SKM-1 treated with dmso at 0.1 percent for 144 hours (cell line): ENCODE data around the gene SLC51B.
A peak's percentile ranks its signal among the peaks of the same experiment; 100 is the strongest.
"Not testable (repeated sequence)": the region's sequence is repeated elsewhere in the genome, so short reads cannot be mapped to it uniquely, and the experiment has no call there.

Experiments
- DNase-seq: peaks from one replicate; lab custom pipeline; 2025; ENCODE audit not compliant: unreplicated experiment; lab: John Stamatoyannopoulos, UW

Gene SLC51B

GRCh38 chr15:65082303-65082953 lies 37.2 kb downstream of the SLC51B start:
- DNase-seq, result no peak

DNA sequence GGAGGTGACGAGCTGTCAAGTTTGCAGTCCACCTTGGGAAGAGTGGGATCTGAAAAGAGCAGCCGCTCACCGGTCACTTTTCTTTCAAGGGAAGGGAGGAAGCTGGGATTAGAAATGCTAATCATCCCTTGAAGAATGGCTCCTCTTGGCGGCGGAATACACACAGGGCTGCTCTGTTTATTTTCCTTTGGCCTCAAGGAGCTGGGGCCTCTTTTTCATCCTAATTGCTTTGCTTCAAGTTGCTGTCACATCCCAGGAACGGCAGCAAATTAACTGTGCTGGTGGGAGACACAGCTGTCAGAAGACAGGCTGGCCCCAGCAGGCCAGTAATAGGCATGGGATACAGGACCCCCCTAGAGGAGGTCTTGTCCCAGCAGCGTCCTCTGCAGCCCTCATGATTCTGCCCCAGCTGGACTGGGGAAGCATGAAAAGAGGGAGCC lies 38.1 kb downstream of the SLC51B start:
- DNase-seq, result no peak

- DNase-seq, result no peak
Observed at GRCh38 chr15:65084500-65085206, 39.5 kb downstream of the SLC51B start.

- no peak for DNase-seq
Observed at GRCh38 chr15:65085207-65085753, 40.1 kb downstream of the SLC51B start.

DNA sequence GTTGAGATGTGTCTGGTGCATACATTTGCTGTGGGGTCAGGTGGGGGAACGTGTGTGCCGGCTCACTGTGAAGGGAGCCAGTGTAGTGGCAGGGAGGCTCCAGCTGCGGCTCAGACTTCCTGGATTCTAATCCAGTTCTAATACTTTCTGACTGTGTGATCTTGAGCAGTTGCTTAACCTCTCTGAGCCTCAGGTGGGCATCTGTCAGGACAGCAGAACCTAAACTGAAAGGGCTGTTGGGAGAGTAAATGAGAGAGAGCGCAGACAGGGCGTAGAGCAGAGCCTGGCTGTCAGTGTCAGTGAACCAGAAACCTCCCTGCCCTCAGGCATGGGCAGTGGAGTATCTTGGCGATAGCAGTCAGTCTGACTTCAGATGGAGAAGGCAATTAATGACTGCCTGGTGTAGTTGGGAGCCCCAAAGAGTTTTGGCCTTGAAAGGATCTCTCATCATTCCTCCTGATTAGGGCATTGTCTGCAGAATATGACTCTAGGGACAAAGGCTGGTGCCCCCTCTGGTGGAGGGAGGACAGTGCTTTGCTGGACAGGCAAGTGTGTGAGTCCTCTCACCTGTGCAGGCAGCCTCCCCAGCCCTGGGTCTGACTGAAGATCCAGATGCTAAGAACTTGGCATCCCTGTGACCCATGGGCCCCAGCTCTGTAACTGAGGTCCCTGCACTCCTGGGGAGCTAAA lies 40.9 kb downstream of the SLC51B start:
- DNase-seq, result peak; percentile 11

DNA sequence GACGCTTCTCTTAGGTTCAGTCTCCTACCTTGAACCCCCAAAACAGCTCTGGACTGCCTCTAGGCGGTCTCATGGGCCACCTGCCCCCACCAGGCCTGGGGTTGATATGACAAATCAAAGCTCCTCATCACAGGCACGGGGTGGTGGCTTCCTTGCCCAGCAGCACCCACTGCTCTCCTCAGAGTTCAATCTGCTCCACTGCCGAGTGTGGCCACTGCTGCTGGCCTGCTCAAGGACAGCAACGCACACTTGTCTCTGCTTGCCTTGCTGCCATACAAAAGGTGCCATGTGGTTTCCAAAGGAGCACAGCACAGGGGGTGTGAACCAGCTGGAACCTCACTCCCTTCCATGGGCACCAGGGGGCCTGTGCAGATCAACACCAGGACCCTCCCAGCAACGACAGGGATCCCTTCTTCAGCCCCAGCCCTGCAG lies 41.5 kb downstream of the SLC51B start:
- DNase-seq, result no peak

DNA sequence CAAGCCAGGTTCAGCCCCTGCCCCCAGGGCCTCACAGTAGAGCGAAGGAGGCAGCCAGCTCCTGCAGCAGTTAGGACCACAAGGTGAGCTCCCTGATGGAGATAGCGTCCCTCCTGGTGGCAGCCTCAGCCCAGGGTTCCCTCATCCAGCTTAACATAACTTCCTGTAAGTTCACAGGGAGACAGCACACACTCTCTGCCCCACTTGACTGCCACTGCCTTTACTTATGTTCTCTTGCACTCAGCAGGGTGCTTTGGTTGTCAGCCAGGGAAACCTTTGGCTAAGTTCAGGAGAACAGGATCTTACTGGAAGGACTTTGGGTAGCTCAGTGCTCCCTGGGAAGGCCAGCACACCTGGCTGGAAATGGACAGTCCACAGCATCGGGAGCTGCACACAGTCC lies 42.2 kb downstream of the SLC51B start:
- DNase-seq, result no peak

- no peak for DNase-seq
Observed at GRCh38 chr15:65087873-65088642, 42.9 kb downstream of the SLC51B start.

DNA sequence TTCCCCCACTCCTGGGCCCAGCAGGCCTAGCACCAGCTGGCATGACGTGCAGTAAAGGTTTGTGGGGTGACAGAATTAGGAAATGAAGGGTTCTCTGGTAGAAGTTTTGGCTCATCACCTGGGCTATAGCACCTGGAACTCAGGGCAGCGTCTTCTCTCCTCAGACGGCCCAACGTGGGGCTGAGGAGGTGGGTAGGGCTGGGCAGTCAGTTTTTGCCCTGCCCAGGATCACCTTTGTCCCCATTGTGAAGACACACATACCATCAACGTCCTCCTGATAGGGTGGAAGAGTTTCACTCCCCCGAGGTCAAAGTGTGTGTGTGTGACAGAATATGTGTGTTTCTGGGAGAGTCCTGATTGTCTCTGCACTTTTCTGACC lies 43.4 kb downstream of the SLC51B start:
- no peak for DNase-seq

DNA sequence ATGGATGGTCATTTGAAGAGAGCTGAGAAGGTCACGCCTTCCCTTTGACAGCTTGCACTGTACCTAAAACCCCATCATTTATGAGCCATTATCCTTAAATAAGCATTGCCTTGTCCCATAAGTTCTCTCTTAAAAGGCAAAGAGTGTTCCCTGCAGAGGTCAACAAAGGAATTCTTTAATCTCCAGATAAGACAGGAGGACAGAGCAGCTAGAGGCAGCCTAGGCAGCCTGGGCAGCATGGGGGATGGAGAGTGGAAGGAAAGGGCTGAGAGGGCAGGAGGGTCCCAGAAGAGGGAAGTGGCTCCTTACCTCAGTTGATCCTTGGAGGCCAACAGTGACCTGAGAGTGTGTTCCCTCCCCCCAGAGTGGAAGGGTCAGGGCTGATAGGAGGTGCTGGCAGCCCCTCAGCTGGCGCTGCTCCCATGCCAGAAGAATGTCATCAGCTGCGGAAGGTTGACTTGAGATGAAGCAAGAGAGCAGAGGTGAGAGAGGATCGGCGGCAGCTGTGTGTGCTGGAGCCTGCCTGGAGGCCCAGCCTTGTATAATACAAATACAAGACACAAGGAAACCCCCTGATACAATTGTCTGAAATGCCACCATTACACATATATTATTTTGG lies 44.1 kb downstream of the SLC51B start:
- no peak for DNase-seq

GRCh38 chr15:65091946-65092770 lies 47.0 kb downstream of the SLC51B start:
- DNase-seq, result no peak

DNA sequence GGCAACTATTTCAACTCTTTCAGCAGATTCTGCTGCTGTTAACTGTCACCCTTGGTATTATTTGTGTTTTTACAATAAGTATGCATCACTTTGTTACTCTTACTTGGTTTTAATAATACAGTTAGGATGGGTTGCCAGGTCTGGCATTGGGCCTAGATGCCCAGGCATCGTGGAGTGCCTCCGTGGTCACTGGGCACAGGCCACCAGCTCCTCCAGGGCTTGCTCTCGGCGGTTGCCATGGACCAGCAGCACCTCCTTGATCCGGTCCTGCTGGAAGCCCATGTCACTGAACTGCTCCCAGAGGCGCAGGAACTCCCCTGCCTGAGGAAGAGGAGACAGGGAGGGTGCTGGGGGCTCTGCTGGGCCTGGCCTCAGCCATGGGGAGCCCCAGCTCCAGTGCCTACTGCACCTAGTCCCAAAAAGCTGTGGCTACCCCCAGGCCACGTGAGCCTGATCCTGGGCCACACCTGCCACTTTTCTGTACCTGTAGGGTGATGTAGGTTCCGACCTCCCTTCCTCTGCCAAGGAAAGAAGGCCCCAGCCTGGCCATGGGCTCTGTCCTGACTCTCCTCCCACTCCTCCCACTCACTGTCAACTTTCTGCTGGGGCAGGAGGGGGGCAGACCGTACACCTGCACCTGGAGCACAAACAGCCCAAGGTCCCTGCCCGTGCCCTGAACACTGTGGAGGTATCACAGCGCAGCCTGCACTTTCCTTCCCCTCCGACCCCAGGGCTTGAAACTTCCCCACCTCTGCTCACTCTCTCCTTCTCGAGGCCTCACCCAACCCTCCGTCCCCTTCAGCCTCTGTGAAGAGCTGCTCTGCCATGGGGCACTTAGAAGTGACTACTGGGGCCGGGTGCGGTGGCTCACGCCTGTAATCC lies 48.0 kb downstream of the SLC51B start:
- DNase-seq, result no peak

- DNase-seq, result not testable (repeated sequence)
Observed at GRCh38 chr15:65093793-65094170, 48.6 kb downstream of the SLC51B start.

DNA sequence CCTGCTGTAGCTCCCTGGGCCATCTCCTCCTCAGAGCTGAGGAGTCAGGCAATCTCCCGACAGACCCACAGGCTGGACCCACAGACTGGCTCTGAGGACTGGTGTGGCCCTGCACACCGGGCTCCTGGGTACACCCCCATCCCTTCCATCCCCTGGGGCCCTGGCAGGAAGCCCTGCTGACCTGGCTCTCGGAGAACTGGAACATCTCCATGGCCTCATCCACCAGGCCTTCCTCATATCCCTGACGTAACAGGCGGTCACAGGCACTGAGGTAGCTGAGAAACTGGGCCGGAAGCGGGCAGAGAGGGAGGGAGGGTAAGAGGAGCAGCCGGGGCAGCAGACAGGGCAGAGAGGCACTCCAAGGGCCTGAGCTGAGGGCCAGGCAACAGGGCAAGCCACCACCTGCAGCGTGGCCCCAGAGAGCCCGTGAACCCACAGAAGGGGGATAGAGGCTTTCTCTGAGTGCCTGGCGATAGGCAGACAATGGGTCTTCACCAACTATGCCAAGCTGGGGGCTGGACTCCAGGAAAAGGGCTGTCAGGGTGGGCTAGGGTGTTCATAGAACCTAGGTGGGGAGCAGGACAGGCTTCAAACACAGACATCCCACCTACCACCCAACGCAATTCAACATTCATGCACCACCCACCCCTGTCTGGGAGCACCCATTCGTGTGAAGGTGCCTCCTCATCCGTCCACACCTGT lies 49.3 kb downstream of the SLC51B start:
- no peak for DNase-seq

DNA sequence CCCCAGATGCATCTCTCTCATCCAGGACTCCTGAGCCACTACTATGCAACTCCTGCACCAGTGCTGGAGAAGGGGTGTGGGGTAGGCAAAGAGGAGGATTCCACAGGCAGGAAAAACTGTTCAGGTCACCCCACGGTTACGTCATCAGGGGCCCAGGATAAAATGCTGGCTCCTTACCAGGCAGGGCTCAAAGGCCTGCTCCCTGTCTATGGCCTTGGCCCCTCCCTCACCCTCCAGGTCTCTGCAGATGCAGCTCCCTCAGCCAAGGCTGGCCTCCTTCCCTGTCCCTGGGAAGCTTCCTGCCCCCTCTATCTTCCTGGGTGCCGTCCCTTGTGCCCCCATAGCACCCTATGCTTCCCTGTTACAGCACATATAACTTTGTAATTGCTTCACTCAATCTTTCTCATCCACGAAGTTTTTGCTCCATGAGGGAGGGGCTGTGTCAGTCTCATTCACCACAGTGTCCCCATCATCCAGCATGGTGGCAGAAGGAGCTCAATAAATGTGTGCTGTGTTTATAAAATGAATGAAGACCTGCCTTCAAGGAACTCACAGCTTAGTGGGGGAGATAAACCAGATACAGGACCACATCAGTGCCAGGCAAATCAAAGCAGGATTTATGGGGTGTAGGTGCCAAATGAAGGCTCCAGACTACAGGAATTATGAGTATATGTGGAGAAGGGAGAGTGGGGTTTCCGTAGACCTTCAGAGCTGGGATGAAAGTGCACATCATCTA lies 50.0 kb downstream of the SLC51B start:
- DNase-seq, result no peak

- no peak for DNase-seq
Observed at GRCh38 chr15:65095747-65096104, 50.5 kb downstream of the SLC51B start.

- no peak for DNase-seq
Observed at GRCh38 chr15:65096481-65097385, 51.5 kb downstream of the SLC51B start.
